Naive B cell (primary cell): ENCODE results near the gene ITPRIPL1. TPM values are rescaled to one million over a fixed set of nuclear protein-coding genes. Genes with fewer than 3 reads are reported as not detected.

Experiments used
- ATAC-seq, 2 donors: fragments of 150-1000 bp; cut with Tn5 transposase; 2 replicates each; pipeline ENCODE4 v1.10.0; 2021; ENCODE audit warnings: low read depth in 2 of 2, mild to moderate bottlenecking in 2 of 2, moderate library complexity in 2 of 2
- DNase-seq: peaks from one replicate; pipeline ENCODE4 v3.0.0; 2022
- H3K27ac Mint-ChIP-seq, 6 donors: one replicate each; pipeline ENCODE4 v1.8.0; 2020 to 2022; ENCODE audit warnings: mild to moderate bottlenecking in 6 of 6, mixed read lengths in 6 of 6, moderate library complexity in 5 of 6, inconsistent platforms in 2 of 6
- H3K27me3 Mint-ChIP-seq, 3 donors: one replicate each; pipeline ENCODE4 v1.8.0; 2021 to 2022; ENCODE audit warnings: mixed read lengths in 3 of 3, mild to moderate bottlenecking in 1 of 3
- H3K36me3 Mint-ChIP-seq, 2 donors: one replicate each; pipeline ENCODE4 v1.8.0; 2020 to 2022; ENCODE audit warnings: mixed read lengths in 2 of 2, inconsistent platforms in 1 of 2, mild to moderate bottlenecking in 1 of 2
- H3K4me1 Mint-ChIP-seq, 3 donors: one replicate each; pipeline ENCODE4 v1.8.0; 2020 to 2022; ENCODE audit warnings: mixed read lengths in 3 of 3, inconsistent platforms in 1 of 3, mild to moderate bottlenecking in 1 of 3, moderate library complexity in 1 of 3
- H3K4me3 Mint-ChIP-seq, 8 donors: one replicate each; pipeline ENCODE4 v1.8.0; 2020 to 2022; ENCODE audit warnings: mild to moderate bottlenecking in 8 of 8, mixed read lengths in 8 of 8, moderate library complexity in 8 of 8, inconsistent platforms in 2 of 8
- H3K9me3 Mint-ChIP-seq, 7 donors: one replicate each; pipeline ENCODE4 v1.8.0; 2020 to 2022; ENCODE audit warnings: mixed read lengths in 7 of 7, mild to moderate bottlenecking in 5 of 7, inconsistent platforms in 2 of 7, moderate library complexity in 1 of 7
- polyA plus RNA-seq, 6 donors: library from polyadenylated mRNA; unstranded; fragments of 300-500 nt; fragmentation: Illumina TruSeq; gene quantifications; one replicate each; pipeline ENCODE4 v1.2.3, GENCODE V29; 2021; ENCODE audit warnings: low read depth in 6 of 6

The ITPRIPL1 gene
- polyA plus RNA-seq, 6 donors from 2014 or later: 0.78 to 3.9 (median 1.5) TPM

DNA sequence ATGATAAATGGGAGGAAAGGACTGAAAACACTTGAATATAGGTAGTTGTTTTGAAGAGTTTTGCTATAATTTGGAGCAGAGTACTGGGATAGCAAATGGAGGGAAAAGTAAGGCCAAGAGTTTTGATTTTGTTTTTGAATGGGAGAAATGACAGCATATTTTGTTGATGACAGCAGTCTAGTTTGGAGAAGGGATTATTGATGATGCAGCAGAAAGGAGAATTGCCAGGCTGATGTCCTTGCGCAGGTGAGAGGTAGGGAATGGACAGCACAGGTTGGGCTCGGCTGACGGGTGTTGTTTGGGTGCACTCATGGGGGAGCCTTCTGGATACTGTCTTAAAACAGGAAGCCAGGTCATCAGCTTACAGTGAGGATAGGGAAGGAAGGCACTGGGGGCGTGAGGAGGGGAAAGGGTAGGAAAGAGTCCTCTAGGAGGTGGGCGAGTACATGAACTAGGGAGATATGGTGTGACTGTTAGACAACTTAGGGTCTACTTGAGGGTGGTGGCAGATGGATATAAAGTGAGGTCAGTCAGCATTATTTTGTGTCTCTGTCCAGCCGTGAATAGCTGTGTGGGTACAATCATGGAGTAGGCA lies 20.8 kb downstream of the ITPRIPL1 start:
- no peaks in the 10 kb centered on the region for H3K36me3 Mint-ChIP-seq
- peaks cover 0 to 2% (median 0%) of the 10 kb centered on the region in 7 donors for H3K9me3 Mint-ChIP-seq
- no peaks in the 10 kb centered on the region for H3K27me3 Mint-ChIP-seq
- H3K4me3 Mint-ChIP-seq: peak overlapping the region in 1 of 8 donors; percentile 21
- peak overlapping the region in 1 of 6 donors; percentile 32 for H3K27ac Mint-ChIP-seq
- peaks cover 0 to 3% (median 0%) of the 10 kb centered on the region in 3 donors for H3K4me1 Mint-ChIP-seq
- DNase-seq: no peak
- no peak for ATAC-seq

DNA sequence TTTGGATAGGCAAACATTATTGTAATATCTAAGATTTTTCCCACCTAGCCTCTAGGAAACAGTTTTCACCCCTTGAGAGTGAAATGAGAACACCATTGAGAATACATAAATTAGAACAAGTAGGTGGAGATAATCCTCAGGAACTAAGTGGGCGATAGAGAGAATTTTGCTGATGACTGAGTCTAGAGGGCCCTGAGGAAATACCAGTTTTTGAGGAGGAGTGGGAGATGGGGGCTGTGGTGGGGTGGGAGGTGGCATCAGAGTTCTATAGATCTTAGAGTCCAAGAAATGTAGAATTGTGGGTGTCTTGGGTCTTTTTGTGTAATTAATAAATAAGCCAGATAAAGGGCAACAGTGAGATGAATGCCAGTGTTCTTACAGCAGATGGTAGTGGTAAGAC lies 22.3 kb downstream of the ITPRIPL1 start:
- Mint-ChIP-seq H3K27ac (no peak overlapping the region), H3K4me3 (peak overlapping the region in 1 of 8 donors; percentile 54), H3K9me3 (peaks cover 0 to 2% (median 0%) of the 10 kb centered on the region in 7 donors), H3K27me3 (no peaks in the 10 kb centered on the region), H3K36me3 (no peaks in the 10 kb centered on the region), H3K4me1 (peaks cover 0 to 3% (median 0%) of the 10 kb centered on the region in 3 donors)
- ATAC-seq: no peak
- DNase-seq: no peak

DNA sequence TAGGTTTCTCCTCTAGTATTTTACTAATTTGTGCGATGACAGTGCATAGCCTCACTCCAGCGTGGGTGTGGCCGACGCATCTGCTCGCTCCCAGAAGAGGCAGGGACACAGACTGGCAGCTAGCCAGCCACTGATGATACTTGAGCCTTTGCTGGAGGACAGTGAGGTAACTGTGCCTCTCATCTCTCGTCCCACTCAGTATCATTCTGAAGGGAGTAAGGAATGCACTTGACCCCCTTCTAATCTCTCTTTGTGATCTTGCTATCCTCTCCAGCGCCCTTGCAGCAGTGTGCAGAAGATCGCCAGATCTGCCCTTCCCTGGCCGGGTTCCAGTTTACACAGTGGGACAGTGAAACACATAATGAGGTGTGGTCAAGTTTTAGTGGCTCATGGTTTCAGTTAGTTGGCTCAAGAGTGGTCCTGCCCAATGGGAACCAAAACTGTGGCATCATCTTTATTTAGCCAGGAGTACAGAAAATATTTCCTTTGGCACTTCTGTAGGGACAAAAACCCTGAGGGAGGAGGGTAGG lies 28.0 kb downstream of the ITPRIPL1 start:
- Mint-ChIP-seq H3K4me3 (peak overlapping the region in 1 of 8 donors; percentile 13), H3K4me1 (no peaks in the 10 kb centered on the region), H3K36me3 (no peaks in the 10 kb centered on the region), H3K9me3 (no peaks in the 10 kb centered on the region), H3K27me3 (no peaks in the 10 kb centered on the region), H3K27ac (no peak overlapping the region)
- no peak for DNase-seq
- no peak for ATAC-seq

DNA sequence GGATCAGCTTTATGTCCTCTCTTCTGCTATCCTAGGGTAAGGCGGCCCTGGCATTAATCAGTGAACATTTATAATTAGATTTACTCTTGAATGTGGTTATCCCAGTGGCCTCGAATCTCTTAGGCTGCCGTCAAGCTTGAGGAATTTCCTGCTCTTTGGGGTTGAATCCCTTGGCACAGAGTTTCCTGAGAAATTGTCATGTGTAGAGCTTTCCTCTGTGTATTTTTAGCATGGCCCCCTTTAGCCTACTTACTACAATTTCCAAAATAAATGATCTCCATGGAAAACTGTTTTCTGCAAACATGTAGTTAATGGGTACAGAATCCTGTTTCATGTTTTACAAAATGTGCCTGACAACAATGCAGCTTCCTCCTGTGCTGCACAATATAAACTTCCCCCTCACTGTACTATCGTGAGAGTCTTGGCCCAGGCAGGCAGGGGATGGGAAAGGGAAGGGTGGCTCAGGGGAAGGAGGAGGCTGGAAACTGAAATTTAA lies 28.5 kb downstream of the ITPRIPL1 start:
- Mint-ChIP-seq H3K4me1 (no peaks in the 10 kb centered on the region), H3K36me3 (no peaks in the 10 kb centered on the region), H3K4me3 (peak overlapping the region in 1 of 8 donors; percentile 13), H3K9me3 (no peaks in the 10 kb centered on the region), H3K27me3 (no peaks in the 10 kb centered on the region), H3K27ac (peak overlapping the region in 1 of 6 donors; percentile 63)
- no peak for DNase-seq
- ATAC-seq: no peak

DNA sequence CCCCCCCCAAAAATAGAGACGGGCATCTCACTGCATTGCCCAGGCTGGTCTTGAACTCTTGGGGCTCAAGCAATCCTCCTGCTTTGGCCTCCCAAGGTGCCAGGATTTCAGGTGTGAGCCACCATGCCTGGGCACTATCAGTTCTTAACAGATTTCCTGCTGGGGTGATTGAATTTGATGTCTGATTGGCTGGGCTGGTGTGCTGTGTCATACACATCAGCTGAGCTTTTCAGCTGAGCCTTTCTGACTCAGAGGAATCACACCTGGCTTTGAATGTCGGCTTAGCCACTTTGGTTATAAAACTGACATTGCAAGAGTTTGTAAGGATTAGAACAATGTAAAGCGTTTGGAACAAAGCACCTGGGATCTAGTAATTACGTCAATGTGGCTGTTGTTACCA lies 29.4 kb downstream of the ITPRIPL1 start:
- no peak for ATAC-seq
- Mint-ChIP-seq H3K27ac (no peak overlapping the region), H3K4me1 (peaks cover 0 to 3% (median 0%) of the 10 kb centered on the region in 3 donors), H3K9me3 (no peaks in the 10 kb centered on the region), H3K4me3 (no peak overlapping the region), H3K27me3 (no peaks in the 10 kb centered on the region), H3K36me3 (no peaks in the 10 kb centered on the region)
- DNase-seq: no peak

DNA sequence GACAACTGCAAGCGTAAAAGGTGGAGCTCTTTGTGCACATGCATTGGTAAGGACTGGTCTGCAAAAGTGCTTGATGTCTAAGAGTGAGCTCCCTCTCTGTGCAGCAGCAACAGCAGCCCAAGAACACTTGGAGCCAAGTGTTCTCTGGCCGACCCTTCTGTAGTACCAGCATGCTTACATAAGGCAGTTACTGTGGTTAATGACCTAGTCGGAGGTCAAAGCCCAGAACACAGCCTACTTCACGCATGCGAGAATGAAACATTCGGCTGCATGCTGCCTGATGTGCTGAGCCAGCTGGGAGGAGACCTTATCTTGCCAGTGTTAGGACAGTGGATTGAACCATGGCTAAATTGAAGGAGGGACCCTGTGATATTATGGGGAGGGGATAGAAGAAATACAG lies 31.8 kb downstream of the ITPRIPL1 start:
- H3K36me3 Mint-ChIP-seq: no peaks in the 10 kb centered on the region
- no peaks in the 10 kb centered on the region for H3K9me3 Mint-ChIP-seq
- H3K27me3 Mint-ChIP-seq: no peaks in the 10 kb centered on the region
- peaks cover 0 to 3% (median 0%) of the 10 kb centered on the region in 3 donors for H3K4me1 Mint-ChIP-seq
- no peak overlapping the region for H3K4me3 Mint-ChIP-seq
- no peak for ATAC-seq
- no peak overlapping the region for H3K27ac Mint-ChIP-seq
- DNase-seq: no peak

DNA sequence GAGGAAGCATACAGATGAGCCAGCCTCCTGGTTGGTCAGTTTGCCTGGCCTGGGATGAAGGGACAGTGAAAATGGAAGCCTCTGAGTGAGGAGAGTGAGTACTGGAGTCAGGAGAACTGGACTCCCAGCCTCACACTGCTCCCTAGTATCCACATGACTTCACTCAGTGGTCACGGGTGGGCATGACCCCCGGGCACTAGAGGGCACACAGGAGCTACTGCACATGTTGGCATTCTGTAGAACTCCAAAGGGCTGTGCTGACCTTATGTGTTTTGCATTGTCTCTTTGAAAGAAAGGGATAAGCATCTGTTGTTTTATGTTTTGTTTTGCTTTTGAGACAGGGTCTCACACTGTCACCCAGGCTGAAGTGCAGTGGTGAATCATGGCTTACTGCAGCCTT lies 34.2 kb downstream of the ITPRIPL1 start:
- DNase-seq (no peak), ATAC-seq (no peak)
- no peaks in the 10 kb centered on the region for H3K36me3 Mint-ChIP-seq
- no peaks in the 10 kb centered on the region for H3K9me3 Mint-ChIP-seq
- H3K27ac Mint-ChIP-seq: peak overlapping the region in 1 of 6 donors; percentile 36
- no peak overlapping the region for H3K4me3 Mint-ChIP-seq
- no peaks in the 10 kb centered on the region for H3K27me3 Mint-ChIP-seq
- peaks cover 0 to 3% (median 0%) of the 10 kb centered on the region in 3 donors for H3K4me1 Mint-ChIP-seq

DNA sequence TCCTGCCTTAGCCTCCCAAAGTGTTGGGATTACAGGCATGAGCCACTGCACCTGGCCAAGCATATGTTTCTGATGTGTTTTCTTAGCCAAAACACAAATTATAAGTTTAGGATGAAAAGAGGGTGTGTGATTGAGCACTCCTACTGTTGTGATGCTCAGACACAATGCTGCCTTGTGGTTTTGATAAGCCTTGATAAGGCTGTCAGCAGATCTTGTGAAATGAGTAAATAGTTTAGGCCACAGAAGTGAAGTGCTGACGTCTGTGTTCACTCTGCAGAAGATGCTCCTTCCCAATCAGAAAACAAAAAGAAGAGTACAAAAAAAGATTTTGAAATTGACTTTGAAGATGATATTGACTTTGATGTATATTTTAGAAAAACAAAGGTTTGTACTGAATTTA lies 34.7 kb downstream of the ITPRIPL1 start:
- Mint-ChIP-seq H3K27ac (no peak overlapping the region), H3K4me3 (no peak overlapping the region), H3K9me3 (no peaks in the 10 kb centered on the region), H3K27me3 (no peaks in the 10 kb centered on the region), H3K4me1 (peaks cover 0 to 3% (median 0%) of the 10 kb centered on the region in 3 donors), H3K36me3 (no peaks in the 10 kb centered on the region)
- ATAC-seq (no peak), DNase-seq (no peak)

DNA sequence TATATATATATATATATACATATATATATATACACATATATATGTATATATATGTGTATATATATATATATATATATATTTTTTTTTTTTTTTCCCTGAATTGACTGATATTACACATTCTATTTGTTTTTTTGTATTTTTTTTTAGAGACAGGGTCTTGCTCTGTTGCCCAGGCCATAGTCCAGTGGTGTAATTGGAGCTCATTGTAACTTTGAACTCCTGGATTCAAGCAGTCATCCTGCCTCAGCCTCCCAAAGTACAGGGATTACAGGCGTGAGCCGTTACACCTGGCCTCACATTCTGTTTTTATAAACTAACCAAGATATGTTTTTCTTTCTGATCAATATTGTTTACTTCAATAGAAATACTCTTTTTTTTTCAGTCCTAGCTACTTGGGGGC lies 36.6 kb downstream of the ITPRIPL1 start:
- no peaks in the 10 kb centered on the region for H3K27me3 Mint-ChIP-seq
- peak overlapping the region in 1 of 8 donors; percentile 70 for H3K4me3 Mint-ChIP-seq
- no peaks in the 10 kb centered on the region for H3K36me3 Mint-ChIP-seq
- H3K9me3 Mint-ChIP-seq: no peaks in the 10 kb centered on the region
- ATAC-seq (no peak), DNase-seq (no peak)
- peaks cover 0 to 3% (median 0%) of the 10 kb centered on the region in 3 donors for H3K4me1 Mint-ChIP-seq
- no peak overlapping the region for H3K27ac Mint-ChIP-seq

DNA sequence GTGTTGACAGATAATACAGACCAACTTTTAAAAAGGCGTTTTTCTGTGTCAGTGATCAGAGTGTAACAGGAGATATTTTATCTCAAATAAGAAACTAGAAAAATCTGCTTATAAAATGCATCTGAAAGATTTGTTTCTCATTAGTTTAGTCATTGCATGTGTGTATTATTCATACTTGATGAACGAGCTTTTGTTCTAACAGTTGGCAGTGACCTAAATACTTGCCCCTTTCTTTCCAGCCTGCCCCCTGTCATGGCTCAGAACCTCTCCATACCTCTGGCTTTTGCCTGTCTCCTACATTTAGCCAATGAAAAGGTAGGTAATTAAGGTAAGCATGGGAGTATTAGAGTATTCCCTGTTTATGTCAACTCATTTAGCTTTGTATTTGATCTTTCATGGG lies 44.1 kb downstream of the ITPRIPL1 start:
- no peak for ATAC-seq
- H3K27me3 Mint-ChIP-seq: no peaks in the 10 kb centered on the region
- DNase-seq: no peak
- H3K9me3 Mint-ChIP-seq: no peaks in the 10 kb centered on the region
- H3K4me1 Mint-ChIP-seq: no peaks in the 10 kb centered on the region
- no peak overlapping the region for H3K4me3 Mint-ChIP-seq
- H3K36me3 Mint-ChIP-seq: no peaks in the 10 kb centered on the region
- no peak overlapping the region for H3K27ac Mint-ChIP-seq

DNA sequence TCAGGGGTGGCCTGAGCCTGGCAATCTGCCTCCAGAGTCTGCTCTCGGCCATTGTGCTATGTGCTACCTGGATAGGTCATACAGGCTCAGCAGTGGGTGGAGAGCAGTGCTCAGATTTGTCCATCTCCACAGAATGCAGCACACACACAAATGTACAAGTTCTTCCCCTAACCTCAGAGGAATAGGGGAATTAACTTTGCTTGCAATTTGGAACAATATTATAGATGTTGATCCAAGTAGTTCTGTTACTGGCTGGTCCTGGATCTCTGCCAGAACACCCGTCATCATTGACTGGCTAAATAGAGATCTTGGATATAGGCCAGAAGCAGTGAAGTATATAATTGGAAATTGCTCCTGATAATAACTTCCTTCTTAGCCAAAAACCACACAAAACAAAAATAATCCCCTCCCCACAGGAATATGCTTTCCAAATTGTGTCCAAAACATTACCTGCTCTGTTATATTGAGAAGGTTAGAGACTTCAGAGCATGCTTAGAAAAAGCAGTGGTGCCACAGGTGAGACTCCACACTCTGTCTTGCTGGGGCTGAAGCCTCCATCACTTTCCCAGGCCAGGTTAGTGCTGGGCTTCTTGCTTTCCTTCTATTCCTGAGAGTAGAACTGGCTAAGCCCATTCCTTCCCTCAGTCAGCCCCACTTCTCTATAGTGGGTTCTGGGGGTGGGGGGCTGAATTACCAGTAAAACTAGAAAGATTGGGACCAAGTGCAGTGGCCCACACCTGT lies 49.3 kb downstream of the ITPRIPL1 start:
- Mint-ChIP-seq H3K9me3 (peaks cover 0 to 18% (median 11%) of the 10 kb centered on the region in 7 donors), H3K4me3 (no peak overlapping the region), H3K4me1 (no peaks in the 10 kb centered on the region), H3K27me3 (peaks cover 0 to 9% (median 6%) of the 10 kb centered on the region in 3 donors), H3K36me3 (peaks cover 0 to 5% of the 10 kb centered on the region in 2 donors), H3K27ac (no peak overlapping the region)
- no peak for DNase-seq
- ATAC-seq: no peak
